ENCODE results near the gene PLXDC2. TPM values are rescaled to one million over a fixed set of nuclear protein-coding genes. Genes with fewer than 3 reads are reported as not detected.

The PLXDC2 gene
- total RNA-seq, 2 donors from 2014 or later = 19.5 to 26.4 TPM

GRCh38 chr10:20288060-20288459, 471.8 kb downstream of the PLXDC2 start:
- Histone ChIP-seq H3K27me3 (ENCODE audit: control insufficient read depth, insufficient read depth, low read length, poor library complexity, severe bottlenecking) (no peaks in the 10 kb centered on the region), H3K9ac (ENCODE audit: extremely low read depth, low read length, poor library complexity, severe bottlenecking) (no peak overlapping the region), H3K36me3 (ENCODE audit: control insufficient read depth, insufficient read depth, low read length) (no peaks in the 10 kb centered on the region), H3K4me3 (ENCODE audit: low read length) (no peak overlapping the region), H3K27ac (ENCODE audit: low read depth, low read length) (no peak overlapping the region), H3K9me3 (ENCODE audit: control insufficient read depth, low read length) (no peaks in the 10 kb centered on the region), H3K4me1 (ENCODE audit: control insufficient read depth, insufficient read depth, low read length) (no peaks in the 10 kb centered on the region)
- Mint-ChIP-seq H3K9me3 (peaks cover 10% of the 10 kb centered on the region), H3K4me3 (no peak overlapping the region), H3K27ac (no peak overlapping the region), H3K36me3 (ENCODE audit: low read depth) (peaks cover 2% of the 10 kb centered on the region), H3K27me3 (ENCODE audit: insufficient read depth) (no peaks in the 10 kb centered on the region), H3K4me1 (no peaks in the 10 kb centered on the region)
- DNase-seq = no peak
- TF ChIP-seq, protein P1, sequence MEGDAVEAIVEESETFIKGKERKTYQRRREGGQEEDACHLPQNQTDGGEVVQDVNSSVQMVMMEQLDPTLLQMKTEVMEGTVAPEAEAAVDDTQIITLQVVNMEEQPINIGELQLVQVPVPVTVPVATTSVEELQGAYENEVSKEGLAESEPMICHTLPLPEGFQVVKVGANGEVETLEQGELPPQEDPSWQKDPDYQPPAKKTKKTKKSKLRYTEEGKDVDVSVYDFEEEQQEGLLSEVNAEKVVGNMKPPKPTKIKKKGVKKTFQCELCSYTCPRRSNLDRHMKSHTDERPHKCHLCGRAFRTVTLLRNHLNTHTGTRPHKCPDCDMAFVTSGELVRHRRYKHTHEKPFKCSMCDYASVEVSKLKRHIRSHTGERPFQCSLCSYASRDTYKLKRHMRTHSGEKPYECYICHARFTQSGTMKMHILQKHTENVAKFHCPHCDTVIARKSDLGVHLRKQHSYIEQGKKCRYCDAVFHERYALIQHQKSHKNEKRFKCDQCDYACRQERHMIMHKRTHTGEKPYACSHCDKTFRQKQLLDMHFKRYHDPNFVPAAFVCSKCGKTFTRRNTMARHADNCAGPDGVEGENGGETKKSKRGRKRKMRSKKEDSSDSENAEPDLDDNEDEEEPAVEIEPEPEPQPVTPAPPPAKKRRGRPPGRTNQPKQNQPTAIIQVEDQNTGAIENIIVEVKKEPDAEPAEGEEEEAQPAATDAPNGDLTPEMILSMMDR (conservative IDR thresholded peaks at IDR 0.05) = no peak
- WGBS, 2 experiments (ENCODE audit: insufficient coverage in 1 of 2, insufficient read length in 1 of 2) = 91 to 93% methylated on average over 6 of the region's 6 CpGs

DNA sequence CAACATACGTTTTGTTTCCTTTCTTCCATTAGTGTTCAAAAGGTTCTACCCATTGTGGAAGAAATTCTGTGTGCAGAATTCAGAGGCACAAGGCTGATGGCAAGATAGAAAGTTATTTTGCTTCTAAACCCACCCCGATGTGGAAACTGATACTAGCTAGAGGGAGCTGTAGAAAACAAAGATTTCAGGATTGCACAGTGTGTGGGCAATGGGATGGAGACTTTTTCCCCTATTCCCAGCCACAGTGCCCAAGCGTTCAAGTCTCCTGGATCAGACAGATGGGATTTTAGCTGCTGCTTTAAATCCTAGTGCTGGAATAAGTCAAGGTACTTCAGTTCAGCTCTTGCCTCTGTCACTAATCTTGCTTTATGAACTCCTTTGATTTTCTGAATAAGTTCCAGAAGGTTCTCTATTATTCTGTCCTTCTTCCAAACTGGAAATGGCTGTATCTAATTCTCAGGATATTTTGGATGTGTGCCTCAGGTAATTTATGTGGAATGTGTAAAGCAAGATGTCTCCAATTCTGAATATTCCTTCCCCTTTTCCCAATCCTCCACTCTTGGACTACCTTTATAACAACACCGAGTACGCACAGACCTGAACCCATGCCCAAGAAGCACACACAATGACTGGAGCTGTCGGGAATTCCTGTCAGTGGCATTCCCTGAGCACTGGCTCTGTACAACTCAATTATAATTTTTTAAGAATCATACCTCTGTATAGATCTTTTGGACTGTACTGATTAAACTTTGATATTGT, 473.0 kb downstream of the PLXDC2 start:
- WGBS, 2 experiments (ENCODE audit: insufficient coverage in 1 of 2, insufficient read length in 1 of 2) = 78 to 90% methylated on average over 2 to 6 of the region's 6 CpGs
- Histone ChIP-seq H3K9me3 (ENCODE audit: control insufficient read depth, low read length) (no peaks in the 10 kb centered on the region), H3K4me1 (ENCODE audit: control insufficient read depth, insufficient read depth, low read length) (no peaks in the 10 kb centered on the region), H3K36me3 (ENCODE audit: control insufficient read depth, insufficient read depth, low read length) (no peaks in the 10 kb centered on the region), H3K4me3 (ENCODE audit: low read length) (no peak overlapping the region), H3K9ac (ENCODE audit: extremely low read depth, low read length, poor library complexity, severe bottlenecking) (no peak overlapping the region), H3K27ac (ENCODE audit: low read depth, low read length) (no peak overlapping the region), H3K27me3 (ENCODE audit: control insufficient read depth, insufficient read depth, low read length, poor library complexity, severe bottlenecking) (no peaks in the 10 kb centered on the region)
- Mint-ChIP-seq H3K4me1 (no peaks in the 10 kb centered on the region), H3K27ac (no peak overlapping the region), H3K4me3 (no peak overlapping the region), H3K36me3 (ENCODE audit: low read depth) (peaks cover 2% of the 10 kb centered on the region), H3K9me3 (peaks cover 21% of the 10 kb centered on the region), H3K27me3 (ENCODE audit: insufficient read depth) (no peaks in the 10 kb centered on the region)
- TF ChIP-seq, protein P1 (conservative IDR thresholded peaks at IDR 0.05) = no peak
- DNase-seq = no peak

DNA sequence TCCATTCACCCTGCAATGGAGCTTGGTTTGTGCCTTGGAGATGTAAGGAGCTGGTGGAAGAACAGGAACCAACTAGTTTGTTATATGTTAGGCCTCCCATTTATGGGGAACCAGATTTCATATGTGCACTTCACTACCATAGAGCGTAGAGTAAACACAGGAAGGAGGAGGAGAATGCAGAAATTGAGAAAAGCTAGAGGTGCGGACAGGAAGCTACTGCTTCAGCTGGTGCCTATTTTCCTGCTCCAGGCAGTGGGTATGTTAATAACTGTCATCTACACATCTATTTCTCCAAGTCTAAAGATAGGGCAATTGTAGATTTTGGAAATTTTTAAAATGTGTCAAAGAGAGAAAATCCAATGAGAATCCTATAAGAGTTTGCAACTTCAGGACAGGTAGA, 482.2 kb downstream of the PLXDC2 start:
- no peak overlapping the region for H3K9ac ChIP-seq (ENCODE audit: extremely low read depth, low read length, poor library complexity, severe bottlenecking)
- H3K4me3 ChIP-seq (ENCODE audit: low read length) = no peak overlapping the region
- Mint-ChIP-seq H3K36me3 (ENCODE audit: low read depth) (peaks cover 7% of the 10 kb centered on the region), H3K4me3 (no peak overlapping the region), H3K27me3 (ENCODE audit: insufficient read depth) (no peaks in the 10 kb centered on the region), H3K4me1 (no peaks in the 10 kb centered on the region), H3K9me3 (peaks cover 70% of the 10 kb centered on the region), H3K27ac (no peak overlapping the region)
- TF ChIP-seq, protein P1 (conservative IDR thresholded peaks at IDR 0.05) = no peak
- no peak overlapping the region for H3K27ac ChIP-seq (ENCODE audit: low read depth, low read length)
- no peaks in the 10 kb centered on the region for H3K4me1 ChIP-seq (ENCODE audit: control insufficient read depth, insufficient read depth, low read length)
- WGBS, 2 experiments (ENCODE audit: insufficient coverage in 1 of 2, insufficient read length in 1 of 2) = 60% methylated on average over 1 of the region's 2 CpGs; no CpG with 5 or more reads in 1 of the 2 experiments
- no peaks in the 10 kb centered on the region for H3K27me3 ChIP-seq (ENCODE audit: control insufficient read depth, insufficient read depth, low read length, poor library complexity, severe bottlenecking)
- DNase-seq = no peak
- H3K9me3 ChIP-seq (ENCODE audit: control insufficient read depth, low read length) = peaks cover 34% of the 10 kb centered on the region
- no peaks in the 10 kb centered on the region for H3K36me3 ChIP-seq (ENCODE audit: control insufficient read depth, insufficient read depth, low read length)
